HG03469 (cell line): ENCODE results near the gene SEL1L.
"Not testable (repeated sequence)": the region's sequence is repeated elsewhere in the genome, so short reads cannot be mapped to it uniquely, and the experiment has no call there.

Experiments
- ATAC-seq: cut with Tn5 transposase; IDR thresholded peaks from one replicate; pipeline ENCODE4 v1.9.1; 2021; ENCODE audit warnings: mild to moderate bottlenecking, moderate library complexity, moderate number of reproducible peaks; ENCODE audit not compliant: unreplicated experiment

Gene SEL1L

DNA sequence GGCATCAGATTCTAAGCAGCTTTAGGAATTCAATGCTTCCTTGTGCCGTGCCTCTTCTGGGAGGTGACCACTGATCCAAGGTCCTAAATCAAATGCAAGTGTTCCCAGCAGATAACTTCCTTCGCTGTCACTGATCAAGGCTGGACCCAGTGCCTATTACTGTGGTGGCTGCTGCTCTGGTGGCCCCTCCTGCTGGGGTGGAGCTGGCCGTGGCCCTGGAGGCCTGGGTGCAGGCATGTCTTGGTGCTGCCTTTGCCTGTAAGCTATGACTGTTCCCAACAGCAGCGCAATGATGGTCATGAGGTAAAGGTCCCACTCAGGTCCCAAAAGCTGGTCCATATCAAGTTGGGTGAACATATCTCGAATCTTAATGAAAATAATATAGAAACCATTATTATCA lies 56.8 kb downstream of the SEL1L start:
- ATAC-seq, result no peak

DNA sequence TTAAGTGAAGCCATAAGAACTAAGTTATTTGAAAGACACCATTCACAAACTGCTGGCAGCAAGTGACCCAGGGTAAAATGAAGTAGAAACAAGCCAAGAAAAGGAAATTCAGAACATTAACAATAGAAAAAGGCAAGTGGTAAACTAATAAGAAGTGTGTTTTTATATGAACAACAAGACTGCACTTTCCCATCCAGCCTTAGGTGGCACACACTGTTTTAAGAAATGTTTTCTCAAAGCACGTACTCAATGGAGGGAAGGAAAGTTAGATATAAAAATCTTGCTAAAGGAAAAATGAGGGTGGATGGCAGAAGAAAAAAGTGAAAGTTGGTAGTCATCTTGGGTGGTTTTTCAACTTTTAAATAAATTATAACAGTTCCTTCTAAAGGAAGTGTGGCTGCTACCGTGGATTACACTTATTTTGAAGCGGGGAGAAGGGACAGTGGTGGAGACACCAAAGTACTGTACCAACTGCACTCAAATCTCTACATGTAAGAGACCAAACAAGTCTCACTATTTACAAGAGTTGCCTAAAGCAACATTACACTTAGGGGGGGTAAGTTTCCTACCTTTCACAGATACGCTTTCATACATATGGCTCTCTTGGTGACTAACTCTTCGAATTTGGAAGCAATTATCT lies 58.8 kb downstream of the SEL1L start:
- ATAC-seq, result no peak

DNA sequence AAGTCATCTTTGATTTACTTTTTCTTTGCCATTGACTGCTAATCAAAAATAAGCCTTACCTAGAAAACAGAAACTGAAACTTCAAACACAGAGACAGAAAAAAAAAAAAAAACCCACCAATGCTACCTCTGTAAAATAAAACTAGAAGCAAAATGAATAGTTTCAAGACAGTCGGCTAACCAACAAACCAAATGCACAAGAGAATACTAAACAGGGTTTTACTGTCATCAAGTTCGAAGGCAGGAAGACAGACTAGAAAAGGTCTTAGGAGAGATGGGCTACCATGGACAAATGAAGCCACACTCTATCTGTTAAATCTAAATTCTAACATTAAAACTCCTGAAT lies 59.5 kb downstream of the SEL1L start:
- peak; percentile 59 for ATAC-seq

DNA sequence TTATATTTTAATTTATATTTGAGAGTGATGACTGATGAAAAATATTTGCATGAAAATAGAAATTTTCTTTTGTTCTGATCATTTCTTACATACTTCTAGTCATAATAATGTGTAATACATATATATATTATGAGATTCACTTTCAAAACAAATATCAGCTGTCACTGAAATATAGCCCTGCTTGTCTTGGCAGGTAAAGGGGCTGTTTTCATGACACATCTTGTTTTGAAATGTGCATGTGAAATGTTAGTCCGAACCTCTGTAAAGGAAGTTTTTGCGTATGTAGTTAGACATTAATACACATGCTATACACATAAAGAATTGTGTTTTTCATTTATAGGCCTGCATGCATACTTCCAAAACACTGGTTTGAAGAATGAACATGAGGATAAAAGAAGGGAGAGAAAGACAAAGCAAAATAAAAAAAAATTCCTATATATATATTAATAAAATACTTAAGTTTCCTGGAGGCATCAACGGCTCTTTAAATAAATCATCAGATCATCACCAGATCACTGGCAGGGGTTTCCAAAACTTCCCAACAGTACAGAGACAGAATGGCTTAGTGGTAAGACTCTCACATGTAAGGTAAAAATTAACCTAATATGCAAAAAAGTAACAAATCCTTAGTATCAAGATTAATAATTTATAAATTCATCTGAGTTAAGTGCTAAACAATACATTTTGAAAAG lies 60.1 kb downstream of the SEL1L start:
- peak; percentile 19 for ATAC-seq

DNA sequence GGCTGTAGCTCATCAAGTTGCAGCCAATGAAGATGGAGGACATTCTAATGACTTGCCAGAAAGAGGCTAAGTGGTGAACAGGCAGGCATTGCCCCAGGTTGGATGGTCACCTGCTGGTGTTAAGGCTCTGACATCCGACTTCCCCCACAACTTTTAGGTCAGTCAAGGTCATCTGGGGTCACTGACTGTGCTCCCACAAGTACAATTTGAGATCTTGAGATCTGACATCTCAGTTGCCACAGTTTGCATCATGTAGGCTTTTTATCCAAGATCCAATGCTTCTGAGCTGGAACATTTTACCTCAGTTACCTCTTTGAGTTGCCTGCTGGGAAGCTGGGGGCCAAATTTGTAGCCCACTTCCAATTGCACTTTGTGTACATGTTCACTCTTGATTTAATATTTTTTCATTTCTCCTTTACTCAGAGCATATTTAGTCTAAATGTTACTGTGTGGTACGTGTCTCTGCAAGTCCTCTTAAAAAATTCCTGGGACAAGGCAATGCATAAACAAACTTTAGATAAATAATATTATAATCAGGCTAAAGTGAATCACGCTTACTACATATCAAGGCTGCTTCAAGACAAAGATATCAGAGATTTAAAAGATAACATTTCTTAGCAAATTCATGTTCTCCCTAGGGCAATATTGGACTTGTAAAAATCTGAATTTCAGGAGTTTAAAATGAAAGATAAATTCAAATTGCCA lies 61.4 kb downstream of the SEL1L start:
- no peak for ATAC-seq

DNA sequence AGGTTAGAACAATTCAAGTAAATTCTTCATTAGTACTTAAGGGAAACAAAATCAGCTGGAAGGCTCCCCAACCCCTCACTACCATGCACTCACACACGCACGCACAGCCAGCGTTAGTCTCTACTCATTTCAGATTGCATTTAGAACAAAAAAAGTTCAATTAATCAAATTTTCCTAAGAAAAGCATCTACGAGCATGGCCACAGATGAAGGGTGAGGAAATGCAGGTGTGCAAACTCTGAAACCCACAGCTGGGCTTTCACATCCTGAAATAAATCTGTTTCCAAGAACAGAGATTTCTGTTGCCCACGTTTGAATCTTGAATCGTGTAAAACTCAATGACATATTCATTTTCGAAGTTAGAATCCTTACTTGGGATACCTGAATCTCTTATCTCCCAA lies 62.6 kb downstream of the SEL1L start:
- ATAC-seq, result no peak

DNA sequence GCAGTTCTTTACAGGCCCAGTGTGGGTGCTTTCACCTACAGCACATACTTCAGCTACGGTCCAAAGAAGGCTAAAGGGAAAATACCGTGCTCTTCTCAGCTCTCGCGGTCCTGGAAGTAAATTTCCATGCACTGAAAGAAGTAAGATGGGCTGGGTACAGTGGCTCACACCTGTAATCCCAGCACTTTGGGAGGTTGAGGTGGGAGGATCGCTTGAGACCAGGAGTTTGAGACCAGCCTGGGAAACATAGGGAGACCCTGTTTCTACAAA lies 63.2 kb downstream of the SEL1L start:
- ATAC-seq, result peak; percentile 20

DNA sequence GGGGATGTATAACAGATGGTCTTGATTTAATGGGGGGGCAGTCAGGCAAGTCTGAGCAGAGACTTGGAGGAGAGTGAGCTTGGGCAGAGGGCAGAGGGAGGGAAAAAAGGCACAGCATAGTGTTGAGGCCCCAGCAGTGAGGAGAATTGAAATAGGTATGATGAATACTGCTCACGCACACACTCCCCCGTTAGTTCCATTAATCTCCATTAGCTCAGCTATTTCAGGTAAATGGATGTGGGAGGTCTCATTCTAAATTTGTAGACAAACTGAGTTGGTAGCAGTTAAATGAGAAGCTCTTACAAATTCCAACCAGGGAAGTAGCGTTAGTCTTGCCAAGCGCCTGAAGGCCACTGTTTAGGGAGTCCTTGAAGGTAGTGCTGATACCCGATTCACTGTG lies 66.8 kb downstream of the SEL1L start:
- no peak for ATAC-seq

DNA sequence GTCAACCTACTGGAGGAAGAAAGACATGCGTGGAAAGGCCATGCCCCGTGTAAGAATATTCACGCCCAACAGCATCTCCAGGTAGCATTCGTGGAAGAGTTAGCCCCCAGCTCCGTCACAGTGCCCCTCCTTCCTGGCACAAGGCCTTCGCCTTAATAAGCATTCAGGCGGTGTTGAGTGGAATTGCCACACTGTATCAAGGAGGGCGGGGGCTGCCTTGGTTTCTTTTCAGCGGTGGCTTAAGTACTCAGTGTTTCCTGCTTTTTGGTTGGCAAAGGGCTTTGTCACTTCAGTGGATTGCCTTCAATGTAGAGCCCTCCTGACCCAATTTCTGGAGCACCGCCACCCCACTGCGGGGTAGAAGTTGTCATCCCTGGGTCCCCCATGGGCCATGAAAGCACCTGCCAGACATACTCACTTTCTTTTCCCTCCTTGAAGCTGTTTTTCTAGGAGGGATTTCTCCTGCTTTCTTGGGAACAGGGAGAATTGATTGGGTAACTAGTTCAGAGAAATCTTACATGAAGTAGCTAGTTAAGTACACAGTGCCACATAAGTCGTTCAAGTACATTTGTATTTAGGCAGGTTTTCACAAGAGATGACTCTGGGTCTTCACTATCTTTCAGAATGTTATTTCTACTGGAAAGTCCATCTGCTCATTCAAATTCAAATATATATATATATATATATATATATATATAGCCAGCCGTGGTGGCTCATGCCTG lies 68.0 kb downstream of the SEL1L start:
- ATAC-seq, result no peak

DNA sequence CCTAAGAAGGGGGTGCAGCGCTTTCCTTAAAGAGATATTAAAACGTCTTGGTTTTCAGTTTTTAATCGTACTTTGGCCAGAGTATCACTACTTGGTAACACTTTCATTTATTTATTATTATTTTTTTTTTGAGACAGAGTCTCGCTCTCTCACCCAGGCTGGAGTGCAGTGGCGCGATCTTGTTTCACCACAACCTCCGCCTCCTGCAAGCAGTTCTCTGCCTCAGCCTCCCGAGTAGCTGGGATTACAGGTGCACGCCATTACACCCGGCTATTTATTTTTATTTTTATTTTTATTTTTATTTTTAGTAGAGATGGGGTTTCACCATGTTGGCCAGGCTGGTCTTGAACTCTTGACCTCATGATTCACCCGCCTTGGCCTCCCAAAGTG lies 68.7 kb downstream of the SEL1L start:
- not testable (repeated sequence) for ATAC-seq

DNA sequence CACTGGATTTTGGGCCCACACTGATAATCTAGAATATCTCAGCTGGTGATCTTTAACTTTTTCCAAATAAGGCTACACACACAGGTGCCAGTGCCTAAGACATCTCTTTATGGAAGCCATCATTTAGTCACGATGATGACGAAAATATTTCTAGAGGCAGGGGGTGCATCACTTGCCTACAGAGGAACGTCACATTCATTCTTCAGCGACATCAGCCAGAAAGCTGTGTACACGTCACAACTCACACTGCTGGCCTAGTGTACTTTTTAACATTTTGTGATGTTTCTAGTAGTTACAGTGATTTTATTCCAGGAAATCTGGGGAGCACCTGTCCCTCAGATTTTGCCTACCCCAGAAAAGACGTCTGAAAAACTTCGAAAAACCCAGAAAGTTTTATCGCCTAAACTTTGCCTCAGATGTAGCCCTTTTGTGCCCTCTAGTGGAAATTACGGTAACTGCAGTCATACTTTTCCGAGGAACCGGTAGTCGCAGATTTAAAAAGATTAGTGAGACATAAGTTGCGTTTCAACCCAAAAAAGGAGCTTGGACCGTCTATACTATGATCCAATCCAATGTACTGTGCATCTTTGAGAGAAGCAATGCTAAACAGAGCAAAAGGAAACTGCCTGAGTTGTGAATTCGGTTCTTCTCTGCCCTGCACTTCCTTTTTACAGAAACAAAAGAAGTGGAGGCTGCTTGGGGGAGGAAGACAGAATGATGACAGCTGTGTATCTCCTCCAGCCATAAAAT lies 69.2 kb downstream of the SEL1L start:
- no peak for ATAC-seq

DNA sequence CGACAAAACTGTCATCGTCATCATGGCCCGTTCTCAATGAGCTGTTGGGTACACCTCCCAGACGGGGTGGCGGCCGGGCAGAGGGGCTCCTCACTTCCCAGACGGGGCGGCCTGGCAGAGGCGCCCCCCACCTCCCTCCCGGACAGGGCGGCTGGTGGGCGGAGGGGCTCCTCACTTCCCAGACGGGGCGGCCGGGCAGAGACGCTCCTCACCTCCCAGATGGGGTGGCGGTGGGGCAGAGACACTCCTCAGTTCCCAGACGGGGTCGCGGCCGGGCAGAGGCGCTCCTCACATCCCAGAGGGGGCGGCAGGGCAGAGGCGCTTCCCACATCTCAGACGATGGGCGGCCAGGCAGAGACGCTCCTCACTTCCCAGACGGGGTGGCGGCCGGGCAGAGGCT lies 71.3 kb downstream of the SEL1L start:
- ATAC-seq, result not testable (repeated sequence)

DNA sequence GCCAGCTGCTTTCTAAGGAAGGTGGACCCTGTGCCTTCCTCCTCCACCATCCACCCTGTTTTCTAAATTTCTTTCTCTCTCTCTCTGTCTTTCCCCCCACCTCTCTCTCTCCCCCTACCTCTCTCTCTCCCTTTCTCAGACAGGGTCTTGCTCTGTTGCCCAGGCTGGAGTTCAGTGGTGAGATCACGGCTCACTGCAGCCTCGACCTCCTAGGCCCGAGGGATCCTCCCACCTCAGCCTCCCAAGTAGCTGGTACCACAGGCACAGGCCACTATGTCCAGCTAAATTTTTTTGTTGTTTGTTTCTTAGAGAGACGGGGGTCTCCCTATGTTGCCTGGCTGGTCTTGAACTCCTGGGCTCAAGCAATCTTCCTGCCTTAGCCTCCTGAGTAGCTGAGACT lies 73.7 kb downstream of the SEL1L start:
- no peak for ATAC-seq

DNA sequence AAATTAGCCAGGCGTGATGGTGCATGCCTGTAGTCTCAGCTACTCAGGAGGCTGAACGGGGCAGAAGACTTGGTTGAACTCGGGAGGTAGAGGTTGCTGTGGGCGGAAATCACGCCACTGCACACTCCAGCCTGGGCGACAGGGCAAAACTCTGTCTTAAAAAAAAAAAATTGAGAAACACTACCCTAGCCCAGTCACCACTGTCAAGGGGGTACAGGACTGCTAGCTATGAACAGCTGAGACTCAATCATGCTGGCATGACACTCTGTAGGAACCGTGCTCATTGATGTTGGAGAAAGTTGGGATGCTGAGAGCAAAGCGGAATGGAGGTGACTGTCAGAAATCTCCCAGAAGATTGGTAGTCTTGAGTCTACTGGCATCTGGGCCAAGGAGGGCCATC lies 75.3 kb downstream of the SEL1L start:
- ATAC-seq, result no peak

DNA sequence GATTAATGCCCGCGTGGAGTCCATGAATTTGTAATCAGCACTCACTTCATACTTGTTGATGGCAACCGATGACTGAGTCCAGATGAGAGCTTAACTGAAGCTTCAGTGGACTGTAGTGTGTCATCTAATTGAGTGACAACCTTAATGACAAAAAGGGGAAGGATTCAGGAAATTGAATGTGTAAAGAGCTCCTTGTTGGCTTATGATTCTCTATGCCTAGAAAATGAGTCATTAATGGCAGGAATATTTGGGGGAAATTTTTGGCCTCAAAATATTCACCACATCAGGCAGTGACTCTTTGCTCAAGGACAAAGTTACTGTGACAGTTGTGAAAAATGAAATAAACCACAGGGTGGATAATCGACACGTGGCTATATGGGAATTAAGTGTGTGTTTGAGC lies 78.3 kb downstream of the SEL1L start:
- peak; percentile 16 for ATAC-seq

DNA sequence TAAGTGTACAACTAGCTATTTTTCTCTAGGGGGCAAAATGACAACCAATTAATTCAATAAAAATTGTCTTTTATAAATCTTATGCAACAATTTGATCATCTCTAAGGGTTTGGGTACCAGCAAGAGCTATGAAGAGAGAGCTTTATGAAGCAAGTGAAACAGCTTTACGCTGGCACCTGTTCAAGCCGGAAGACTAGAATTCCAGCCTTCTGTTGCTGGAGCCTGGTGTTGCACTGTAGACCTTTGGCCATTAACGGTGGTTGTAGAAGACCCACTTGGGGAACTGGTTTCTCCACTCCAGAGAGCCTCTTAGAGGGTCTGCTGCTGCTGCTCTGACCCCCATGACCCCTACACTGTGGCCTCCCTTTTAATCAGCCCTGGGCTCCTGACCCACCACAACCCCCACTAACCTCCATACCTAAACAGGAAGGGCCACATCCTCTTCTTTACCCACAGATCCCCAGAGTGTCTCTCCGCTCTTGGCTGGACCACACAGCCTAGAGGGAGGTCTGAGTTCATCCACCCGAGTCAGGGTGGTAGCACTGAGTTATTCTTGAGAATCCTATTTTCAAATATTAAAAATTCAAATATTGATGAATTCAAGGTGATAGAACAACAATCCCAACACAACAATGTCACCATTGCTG lies 79.0 kb downstream of the SEL1L start:
- peak; percentile 68 for ATAC-seq

DNA sequence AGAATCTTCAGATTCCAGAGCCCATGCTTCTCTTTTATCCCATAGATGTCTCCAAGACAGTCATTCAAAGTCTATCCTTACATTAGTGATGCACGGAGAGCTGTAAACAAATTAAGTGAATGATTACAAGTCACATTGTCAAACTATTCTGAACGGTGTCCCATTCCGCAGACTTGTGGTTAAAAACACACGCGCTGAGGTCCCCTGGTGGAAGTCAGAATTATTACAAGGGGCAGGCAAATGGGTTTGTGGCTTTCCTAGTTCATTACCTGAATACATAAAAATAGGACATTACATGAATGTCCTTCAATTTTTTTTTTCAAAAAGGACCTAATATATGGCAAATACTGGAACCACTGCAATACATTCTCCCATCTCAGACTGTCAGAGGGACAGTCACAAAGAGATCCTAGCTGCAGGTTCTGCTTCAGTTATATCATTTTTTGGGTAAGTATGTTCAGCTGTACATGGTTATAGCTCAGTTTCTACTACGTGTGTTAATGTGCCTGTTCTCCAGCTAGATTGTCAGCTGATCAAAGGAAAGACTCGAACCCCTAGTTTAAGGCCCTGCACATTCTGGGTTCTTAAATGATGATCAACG lies 80.4 kb downstream of the SEL1L start:
- peak; percentile 41 for ATAC-seq

DNA sequence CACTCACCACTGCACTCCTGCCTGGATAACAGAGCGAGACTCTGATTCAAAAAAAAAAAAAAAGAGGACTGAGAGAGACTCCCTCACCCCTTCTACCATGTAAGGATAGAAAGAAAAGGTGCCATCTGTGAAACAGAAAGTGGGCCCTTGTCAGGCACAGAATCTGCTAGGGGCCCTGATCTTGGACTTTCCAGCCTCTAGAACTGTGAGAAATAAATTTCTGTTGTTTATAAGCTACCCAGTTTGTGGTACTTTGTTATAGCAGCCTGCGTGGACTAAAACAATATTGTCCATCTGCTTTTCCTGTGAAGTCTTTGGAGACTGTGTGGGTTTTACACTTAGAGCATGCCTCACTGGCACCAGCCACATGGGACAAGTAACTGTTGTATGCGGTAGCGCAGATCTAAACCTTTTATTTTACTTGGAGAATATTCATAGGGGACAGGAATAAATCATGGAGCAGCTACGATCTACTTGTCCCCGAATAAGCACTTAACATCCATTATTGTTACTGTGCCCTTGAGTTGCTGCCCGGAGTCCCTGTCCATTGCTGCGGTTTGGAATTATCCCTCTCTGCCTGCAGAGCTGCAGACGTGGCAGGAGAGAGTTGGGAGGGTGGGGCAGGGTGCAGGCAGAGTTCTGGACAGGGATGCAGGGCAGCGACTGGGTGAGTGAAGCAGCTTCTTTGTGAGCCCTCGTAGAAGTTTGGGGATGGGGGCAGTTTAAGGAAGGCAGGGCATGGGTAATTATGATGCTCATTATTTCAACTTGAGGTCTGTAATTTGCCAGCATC lies 81.1 kb downstream of the SEL1L start:
- no peak for ATAC-seq

DNA sequence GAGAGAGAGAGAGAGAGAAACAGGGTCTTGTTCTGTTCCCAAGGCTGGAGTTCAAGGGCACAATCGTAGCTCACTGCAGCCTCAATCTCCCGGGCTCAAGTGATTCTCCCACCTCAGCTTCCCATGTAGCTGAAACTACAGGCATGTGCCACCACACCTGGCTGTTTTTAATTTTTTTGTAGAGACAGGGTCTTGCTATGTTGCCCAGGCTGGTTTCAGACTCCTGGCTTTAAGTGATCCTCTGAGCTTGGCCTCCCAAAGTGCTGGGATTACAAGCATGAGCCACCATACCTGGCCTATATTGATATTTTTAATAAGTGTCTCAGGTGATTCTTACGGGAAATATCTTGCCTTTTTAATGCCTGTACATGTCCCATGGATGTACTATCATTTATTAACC lies 82.7 kb downstream of the SEL1L start:
- no peak for ATAC-seq
